Thyroid gland (tissue), 4 donors: ENCODE measurements around the gene PIGO.

Source experiments
- POLR2A ChIP-seq, 2 donors: fragments of 450-650 bp; IDR thresholded peaks; one replicate each; pipeline ENCODE4 v1.6.1; 2017; ENCODE audit warnings: antibody characterized with exemption in 2 of 2, mild to moderate bottlenecking in 2 of 2, moderate library complexity in 1 of 2
- TF ChIP-seq, protein P1 (sequence below), 6 experiments: fragments of 200-600 bp in 3 of 6; fragments of 450-650 bp in 3 of 6; sonication (generic) in 3 of 6; IDR thresholded peaks; one replicate each; pipeline ENCODE4 v1.5.1; 2016 to 2019; ENCODE audit warnings: antibody characterized with exemption in 6 of 6, mild to moderate bottlenecking in 2 of 6, inconsistent platforms in 1 of 6, moderate library complexity in 1 of 6

DNA sequence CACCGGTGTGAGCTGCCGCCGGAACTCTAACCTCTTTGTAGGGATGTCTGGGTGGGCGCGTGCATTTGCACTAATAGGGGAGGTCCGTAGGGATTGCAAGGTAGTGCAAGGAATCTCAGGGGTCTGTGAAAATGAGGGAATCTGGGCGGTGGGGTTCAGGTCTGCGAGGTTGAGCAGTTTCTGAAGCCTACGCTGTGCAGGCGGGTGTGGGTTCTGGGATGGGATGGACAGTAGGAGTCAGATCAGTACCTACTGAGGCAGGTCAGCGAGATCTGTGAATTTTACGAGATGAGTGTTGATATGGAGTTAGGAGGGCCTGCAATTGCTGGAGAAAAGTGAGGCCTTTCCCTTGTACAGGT is 20.1 kb upstream of the PIGO start:
- TF ChIP-seq, protein P1, sequence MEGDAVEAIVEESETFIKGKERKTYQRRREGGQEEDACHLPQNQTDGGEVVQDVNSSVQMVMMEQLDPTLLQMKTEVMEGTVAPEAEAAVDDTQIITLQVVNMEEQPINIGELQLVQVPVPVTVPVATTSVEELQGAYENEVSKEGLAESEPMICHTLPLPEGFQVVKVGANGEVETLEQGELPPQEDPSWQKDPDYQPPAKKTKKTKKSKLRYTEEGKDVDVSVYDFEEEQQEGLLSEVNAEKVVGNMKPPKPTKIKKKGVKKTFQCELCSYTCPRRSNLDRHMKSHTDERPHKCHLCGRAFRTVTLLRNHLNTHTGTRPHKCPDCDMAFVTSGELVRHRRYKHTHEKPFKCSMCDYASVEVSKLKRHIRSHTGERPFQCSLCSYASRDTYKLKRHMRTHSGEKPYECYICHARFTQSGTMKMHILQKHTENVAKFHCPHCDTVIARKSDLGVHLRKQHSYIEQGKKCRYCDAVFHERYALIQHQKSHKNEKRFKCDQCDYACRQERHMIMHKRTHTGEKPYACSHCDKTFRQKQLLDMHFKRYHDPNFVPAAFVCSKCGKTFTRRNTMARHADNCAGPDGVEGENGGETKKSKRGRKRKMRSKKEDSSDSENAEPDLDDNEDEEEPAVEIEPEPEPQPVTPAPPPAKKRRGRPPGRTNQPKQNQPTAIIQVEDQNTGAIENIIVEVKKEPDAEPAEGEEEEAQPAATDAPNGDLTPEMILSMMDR (IDR thresholded peaks at IDR 0.05), result no peak
- no peak for TF ChIP-seq POLR2A (IDR thresholded peaks at IDR 0.05)
